ENCODE data around the gene WDR27.

DNA sequence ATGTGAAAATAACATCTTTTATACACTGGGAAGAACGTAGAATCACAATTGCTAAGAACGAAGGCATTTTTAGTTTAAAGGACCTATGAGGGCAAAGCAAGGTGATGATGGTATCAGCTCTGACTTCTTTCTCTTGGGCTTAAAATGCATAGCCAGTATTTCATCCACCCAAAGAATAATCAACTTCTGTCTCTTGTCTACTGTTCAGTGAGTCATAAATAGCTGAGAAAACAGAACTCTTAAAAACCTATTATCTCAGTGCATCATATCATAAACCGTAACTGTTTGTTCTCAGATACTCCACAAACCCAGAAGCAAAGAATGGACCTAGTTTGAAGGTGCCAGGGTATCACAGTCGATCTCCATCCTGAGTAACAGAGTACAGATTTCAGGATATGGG lies 17.3 kb upstream of the WDR27 start:
- TF ChIP-seq, protein P1, sequence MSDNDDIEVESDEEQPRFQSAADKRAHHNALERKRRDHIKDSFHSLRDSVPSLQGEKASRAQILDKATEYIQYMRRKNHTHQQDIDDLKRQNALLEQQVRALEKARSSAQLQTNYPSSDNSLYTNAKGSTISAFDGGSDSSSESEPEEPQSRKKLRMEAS (IDR thresholded peaks at IDR 0.05), result no peak
- TF ChIP-seq TAF1 (IDR thresholded peaks at IDR 0.05; ENCODE audit: low read depth) (no peak), CEBPB (IDR thresholded peaks at IDR 0.05) (no peak), REST (IDR thresholded peaks at IDR 0.05; ENCODE audit: low read depth) (no peak), CREB1 (IDR thresholded peaks at IDR 0.05; ENCODE audit: low read depth) (no peak), YY1 (IDR thresholded peaks at IDR 0.05; ENCODE audit: low read depth) (no peak)
- TF ChIP-seq, protein P2, sequence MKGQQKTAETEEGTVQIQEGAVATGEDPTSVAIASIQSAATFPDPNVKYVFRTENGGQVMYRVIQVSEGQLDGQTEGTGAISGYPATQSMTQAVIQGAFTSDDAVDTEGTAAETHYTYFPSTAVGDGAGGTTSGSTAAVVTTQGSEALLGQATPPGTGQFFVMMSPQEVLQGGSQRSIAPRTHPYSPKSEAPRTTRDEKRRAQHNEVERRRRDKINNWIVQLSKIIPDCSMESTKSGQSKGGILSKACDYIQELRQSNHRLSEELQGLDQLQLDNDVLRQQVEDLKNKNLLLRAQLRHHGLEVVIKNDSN (IDR thresholded peaks at IDR 0.05), result no peak
